HG02885 (cell line): ENCODE results near the gene SLC27A5.
"Not testable (repeated sequence)": the region's sequence is repeated elsewhere in the genome, so short reads cannot be mapped to it uniquely, and the experiment has no call there.

Experiments used
- ATAC-seq: cut with Tn5 transposase; IDR thresholded peaks from one replicate; pipeline ENCODE4 v1.9.1; 2021; ENCODE audit warnings: mild to moderate bottlenecking; ENCODE audit not compliant: unreplicated experiment, poor library complexity

SLC27A5 gene

DNA sequence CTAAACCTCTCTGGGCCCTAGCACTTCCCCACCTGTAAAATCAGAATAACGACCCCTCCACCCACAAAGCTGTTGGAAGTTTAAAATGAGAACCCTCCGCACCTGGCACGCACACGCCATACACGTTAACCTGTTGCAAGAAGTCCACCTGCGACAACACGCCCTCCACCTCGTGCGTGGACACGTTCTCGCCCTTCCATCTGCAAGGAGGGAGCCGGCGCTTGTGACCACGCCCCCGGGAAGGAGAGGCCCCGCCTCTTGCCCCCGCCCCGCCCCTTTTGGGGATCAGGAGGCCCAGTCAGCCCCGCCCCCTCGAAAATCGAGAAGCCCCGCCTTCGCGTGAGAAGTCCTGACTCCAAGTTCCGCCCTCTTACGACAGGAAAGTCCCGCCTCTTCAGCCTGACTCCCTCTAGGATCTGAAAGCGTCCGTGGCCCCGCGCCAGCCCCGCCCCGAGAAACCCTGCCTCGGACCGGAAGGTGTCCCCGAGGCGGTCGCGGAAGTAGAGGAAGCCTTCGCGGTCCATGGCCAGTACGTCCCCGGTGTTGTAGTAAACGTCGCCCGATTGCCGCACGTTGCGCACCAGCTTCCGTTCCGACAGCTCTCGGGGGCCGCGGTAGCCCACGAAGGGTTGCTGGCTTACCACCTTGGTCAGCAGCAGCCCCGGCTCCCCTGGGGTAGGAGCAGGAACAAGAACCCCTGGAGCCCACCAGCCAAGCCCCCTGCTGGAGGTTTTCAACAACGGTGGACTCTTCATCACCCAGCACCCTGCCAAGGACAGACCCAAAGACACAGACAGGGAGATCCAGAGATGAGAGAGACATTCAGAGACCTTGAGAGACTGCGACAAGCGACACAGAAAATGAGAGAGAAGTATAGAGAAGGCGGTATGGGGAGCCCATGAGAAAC, 12.5 kb downstream of the SLC27A5 start:
- ATAC-seq, result peak; percentile 95

GRCh38 chr19:58498316-58499020, 13.3 kb downstream of the SLC27A5 start:
- no peak for ATAC-seq

DNA sequence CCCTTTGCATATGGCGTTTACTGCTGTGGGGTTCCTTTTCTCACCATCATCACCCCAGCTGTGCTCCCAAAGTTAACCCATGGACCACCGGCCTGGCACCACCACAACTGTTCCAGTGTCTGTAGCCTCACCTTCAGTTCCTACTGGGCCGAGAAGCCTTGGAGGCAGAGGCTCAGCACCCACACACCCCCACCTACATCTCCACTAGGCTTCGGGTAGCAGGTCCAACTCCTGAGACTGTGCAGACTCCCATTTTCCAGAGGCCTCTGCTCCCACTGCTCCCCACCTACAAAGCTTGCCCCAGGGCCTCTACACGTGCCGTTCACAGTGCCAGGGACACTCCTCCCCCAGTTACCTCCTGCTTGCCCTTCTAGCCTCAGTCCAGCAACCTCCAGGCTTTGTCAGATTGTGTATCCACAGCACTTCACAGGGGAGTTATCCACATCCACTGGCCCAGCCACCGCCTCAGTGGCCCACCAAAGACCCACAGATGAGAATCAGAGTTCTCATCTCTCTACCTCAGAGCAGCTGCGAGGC, 14.1 kb downstream of the SLC27A5 start:
- ATAC-seq, result no peak

- no peak for ATAC-seq
Measured at GRCh38 chr19:58492265-58492664, 19.5 kb downstream of the SLC27A5 start.

DNA sequence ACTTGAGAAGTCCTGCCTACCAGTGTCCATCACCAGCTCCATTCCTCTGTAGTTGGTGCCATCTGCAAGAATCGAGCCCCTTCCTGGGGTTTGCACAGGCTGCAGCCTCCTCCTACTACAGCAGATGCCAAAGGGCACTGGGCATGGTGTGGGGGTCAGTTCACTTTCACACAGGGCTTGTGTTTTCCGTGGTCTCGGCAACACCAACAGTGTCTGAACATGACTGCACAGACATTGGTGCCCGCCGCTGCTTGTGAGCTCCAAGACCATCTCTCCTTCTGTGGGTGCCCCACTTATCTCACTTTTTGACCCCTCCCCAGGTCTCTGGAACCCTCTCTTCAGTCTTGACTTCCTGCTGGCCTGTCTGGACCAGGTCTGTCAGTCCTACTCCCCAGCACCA, 20.4 kb downstream of the SLC27A5 start:
- no peak for ATAC-seq

GRCh38 chr19:58484349-58484748, 27.4 kb downstream of the SLC27A5 start:
- ATAC-seq, result not testable (repeated sequence)

DNA sequence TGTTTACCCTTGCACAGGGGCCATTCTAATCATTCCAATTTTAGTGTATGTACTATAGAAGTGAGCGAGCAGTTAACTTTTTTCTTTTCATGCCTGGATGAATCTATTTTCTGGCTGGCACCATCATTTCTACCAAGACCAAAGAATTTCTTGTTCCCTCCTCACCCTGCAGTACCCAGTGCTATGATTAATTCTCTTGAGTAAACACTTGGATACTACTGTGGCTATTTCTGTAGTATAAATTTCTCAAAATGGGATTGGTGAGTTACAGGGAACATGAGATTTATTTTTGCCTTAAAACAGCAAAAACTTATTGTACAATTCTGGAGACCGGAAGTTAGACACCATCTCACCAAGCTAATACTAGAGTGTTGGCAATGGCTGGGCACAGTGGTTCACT, 28.0 kb downstream of the SLC27A5 start:
- no peak for ATAC-seq

GRCh38 chr19:58482372-58482771, 29.4 kb downstream of the SLC27A5 start:
- no peak for ATAC-seq

DNA sequence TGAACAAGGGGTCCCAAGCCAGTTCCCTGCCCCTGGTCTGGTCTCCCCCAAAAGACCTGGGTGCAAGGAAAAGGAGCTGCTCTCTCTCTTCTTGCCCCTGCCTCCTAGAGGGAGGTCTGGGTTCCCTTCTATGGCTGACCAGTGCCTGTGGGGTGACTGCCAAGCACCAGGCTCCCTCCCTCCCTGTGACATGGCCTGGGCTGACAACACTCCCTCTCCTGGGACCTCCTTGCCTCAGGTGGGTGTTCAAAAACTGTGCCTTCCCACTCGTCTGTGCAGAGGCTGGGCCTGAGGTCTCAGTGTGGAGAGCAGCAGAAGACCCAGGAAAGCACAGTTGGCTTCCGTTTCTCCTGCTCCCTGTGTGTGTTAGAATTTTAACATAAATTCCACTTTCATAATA, 31.0 kb downstream of the SLC27A5 start:
- ATAC-seq, result no peak

- ATAC-seq, result no peak
Measured at GRCh38 chr19:58480481-58480830, 31.3 kb downstream of the SLC27A5 start.

- no peak for ATAC-seq
Measured at GRCh38 chr19:58479736-58480480, 31.9 kb downstream of the SLC27A5 start.

- ATAC-seq, result no peak
Measured at GRCh38 chr19:58479303-58479702, 32.5 kb downstream of the SLC27A5 start.

DNA sequence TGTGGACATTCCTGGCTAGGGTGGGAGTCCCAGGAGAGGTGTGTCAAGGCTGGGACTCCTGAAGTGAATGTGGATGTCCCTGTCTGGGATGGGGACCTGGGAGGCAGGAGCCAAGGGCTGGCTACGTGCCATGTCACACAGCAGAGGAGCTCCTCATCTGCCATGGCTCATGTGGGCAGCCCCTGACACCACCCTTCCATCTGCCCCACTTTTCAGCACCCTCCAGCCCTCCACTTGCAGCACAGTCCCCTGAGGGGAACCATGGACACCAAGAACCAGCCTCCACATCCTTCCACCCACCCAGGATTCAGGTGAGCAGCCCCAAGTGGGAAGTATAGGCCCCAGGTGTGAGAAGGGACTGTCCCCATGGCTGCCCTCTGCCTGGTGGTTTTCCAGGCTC, 33.9 kb downstream of the SLC27A5 start:
- no peak for ATAC-seq

- no peak for ATAC-seq
Measured at GRCh38 chr19:58477130-58477529, 34.7 kb downstream of the SLC27A5 start.

DNA sequence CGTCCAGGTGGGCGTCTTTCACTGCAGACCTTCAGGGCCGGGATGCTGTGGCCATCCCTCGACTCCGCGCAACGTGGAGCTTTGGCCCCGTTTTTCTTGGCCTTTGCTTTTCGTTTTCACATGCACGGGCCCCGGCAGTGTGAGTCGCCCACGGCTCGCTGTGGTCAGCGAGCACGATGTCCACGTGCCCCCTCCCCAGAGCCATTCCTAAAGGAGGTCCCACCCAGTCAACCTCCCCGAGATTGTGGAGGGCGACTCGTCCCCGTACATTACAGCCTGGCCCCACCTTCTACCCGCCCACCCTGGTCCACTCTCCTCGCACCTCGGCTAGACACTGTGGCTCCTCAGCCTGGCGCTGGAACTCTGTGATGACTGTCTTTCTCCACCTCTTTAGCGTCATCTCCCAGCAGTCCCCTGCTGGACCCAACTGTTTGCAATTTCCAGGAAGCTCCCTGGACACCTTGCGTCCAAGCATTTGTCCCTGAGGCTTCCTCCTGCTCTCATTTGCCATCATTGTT, 35.2 kb downstream of the SLC27A5 start:
- peak; percentile 4 for ATAC-seq

GRCh38 chr19:58475714-58476497, 35.9 kb downstream of the SLC27A5 start, which contains the start of gene ZNF446:
Gene ZNF446, plus strand, starts transcription at chr19:58476352. Its CDS starts 867 bp downstream, at chr19:58477219.
- ATAC-seq, result peak; percentile 81

DNA sequence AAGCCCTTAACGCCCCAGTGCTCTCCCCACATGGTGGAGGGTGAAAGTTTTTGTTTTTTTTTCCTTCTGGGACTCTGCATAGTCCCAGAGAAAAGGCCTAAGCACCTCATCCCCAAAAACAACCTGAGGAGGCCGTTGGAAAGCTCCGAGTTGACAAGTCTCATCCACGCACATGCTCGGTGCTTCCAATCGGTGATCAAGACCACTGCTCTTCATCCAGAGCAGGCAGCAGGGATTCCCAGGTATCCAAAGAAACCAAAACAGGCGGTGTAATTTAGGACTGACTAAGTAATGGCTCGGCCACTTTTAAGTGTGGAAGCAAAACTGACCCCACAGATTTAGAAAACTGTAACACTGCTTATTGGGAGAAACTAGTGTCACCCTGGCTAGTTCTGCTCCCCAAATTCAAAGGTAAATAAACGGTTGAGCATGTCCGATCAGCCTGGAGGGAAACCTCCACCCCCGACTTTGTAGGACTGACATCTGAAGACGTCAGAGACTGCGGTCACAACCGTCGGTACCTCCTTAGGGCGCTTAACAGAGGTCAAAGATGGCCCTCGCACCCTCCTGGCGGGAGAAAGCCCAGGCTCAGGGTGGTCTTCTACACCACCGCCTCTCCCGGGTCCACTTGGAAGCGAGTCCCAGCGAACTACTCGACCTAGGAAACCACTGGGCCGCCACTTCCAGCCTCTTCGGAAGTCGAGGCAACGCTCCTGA, 36.6 kb downstream of the SLC27A5 start:
- ATAC-seq, result peak; percentile 5

DNA sequence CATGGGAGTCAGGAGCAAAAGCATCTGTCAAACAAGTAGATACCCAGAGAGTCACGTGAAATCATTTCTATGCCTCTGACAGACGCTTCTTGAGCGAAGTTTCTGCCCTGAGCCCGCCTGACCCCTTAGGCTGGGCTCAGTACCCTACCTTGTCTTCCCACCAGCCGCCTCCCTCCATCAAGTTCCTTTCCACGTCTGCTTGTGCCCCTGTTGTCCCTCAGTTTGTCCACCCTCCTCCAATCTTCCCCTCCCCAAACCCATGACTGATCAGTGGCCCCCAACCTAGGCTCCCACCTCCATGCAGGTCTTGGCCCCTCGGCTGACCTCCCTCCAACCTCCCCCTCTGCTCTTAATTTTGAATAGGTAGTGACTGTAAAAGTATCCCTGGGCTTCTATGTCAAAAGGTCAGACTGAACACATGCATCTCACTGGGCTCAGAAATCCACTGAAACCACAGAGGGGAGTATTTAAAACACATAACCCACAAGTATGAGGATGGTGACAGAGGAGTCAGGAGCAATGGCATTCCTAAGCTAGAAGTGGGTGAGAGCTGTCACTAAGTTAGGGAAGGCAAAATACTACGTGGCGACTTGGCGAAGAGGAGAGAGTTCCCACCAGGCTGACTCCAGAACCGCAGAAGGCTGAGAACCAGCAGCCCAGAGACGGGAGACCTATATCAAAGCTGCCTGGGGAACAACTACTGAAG, 37.3 kb downstream of the SLC27A5 start:
- ATAC-seq, result no peak
